GM18511 (cell line): ENCODE results near the gene CUL9.
A peak's percentile ranks its signal among the peaks of the same experiment; 100 is the strongest.

ENCODE experiments used
- ATAC-seq: cut with Tn5 transposase; IDR thresholded peaks from one replicate; pipeline ENCODE4 v1.9.1; 2021; ENCODE audit warnings: mild to moderate bottlenecking, moderate library complexity; ENCODE audit not compliant: unreplicated experiment

The CUL9 gene

DNA sequence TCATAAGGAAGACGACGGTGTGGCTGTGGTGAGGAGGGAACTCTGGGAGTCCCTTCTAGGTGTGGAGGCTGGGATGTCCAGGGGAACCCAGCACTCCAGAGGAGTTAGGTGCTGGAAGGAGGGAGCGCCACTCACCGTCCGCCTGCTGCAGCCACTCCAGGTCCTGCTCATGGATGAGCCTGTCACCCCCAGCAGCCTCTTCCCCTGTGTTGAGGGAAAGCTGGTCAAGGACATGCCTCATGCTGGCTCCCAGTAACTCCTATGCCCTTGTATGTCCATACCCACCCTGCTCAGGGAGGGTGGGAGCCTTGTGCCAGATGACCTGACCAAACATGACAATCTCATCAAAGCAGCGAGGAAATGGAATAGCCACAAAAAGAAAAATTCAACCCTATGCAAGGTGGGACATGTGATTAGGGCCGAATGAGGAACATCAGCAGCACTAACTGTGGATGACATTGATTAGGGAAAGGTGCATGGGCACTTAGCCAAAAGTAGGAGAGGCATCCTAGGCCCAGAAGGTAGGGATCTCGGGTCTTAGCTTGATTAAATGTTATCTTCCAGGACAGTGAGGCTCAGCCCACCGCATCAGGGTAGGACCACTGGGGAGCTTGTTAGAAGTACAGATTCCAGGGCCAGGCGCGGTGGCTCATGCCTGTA is 44.3 kb downstream of the CUL9 start:
- no peak for ATAC-seq

DNA sequence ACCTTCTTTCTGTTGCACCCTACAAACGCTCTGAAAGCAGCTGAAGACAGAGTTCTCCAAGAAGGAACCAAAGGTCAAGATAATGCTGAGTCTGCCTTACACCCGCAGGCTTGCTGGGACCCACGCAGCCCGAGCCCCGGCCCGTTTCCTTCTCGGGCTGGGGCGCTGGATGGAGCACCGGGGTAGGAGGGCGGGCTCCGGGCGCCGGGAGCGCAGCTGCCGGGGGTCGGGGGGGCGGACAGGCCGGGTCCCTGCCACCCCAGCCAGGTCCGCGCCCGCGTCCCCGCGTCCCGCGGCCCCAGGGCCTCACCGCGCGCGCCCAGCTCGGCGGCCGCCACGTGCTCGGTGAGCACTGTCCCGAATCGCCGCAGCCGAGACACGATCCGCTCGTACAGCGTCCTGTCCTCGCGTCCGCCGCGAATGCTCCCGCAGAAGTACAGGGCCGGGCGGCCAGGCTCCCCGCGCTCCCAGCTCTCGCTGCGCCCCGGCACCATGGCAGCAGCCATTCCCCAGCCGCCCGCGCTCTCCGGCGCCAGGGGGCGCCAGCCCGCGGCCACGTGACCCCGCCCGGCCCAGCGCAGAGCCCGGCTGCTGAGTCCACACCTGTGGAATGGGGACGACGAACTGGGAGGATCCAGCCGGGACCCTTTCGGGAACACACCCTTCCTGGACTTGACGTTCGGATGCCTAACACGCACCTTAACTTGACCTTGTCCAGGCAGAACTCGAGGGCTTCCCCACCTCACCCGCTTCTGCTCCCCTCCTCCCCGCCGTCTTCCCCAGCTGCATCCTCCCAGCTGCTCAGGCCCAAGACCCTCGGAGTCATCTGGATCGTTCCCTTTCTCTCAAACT is 47.2 kb downstream of the CUL9 start, which contains the start of gene DNPH1:
Gene DNPH1 (minus strand): TSS at position 531 of the 852 bp plus-strand sequence. CDS start 25 bp downstream, at position 506.
- ATAC-seq = peak; percentile 83

DNA sequence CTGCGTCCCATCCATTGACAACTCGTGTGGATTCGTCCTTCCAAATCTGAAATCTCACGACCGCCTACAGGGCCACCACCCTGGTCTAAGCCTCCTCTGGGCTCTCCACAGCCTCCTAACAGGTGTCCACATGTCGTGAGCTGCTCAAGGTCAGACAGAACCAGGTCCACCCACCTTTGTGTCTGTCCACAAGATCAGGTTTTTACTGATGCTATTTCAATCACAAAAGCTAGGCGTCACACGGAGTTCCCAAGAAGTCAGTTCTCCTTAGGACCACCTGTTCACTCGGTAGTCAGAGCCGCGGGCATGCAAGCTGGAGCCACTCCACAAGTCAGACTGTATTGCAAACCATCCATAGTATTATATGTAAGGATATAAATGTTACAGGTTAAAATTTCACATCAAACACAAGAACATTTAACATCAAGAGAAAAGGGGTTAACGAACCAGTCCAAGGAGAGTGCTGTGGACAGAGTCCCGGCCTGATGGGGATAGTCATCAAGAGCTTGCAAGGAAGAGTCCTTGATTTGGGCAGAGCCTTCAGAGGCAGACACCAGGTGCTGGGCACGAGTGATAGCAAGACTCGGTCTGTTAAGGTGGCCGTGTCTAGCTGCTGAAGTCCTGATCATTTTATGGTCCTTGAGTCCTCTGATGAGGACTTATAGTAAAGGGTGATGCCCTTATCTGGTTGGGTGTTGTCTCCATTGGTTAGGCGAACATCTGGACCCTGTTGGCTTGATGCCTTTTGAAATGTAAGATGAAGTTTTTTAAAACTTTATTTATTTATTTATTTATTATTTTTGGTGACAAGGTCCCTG is 48.0 kb downstream of the CUL9 start:
- no peak for ATAC-seq

DNA sequence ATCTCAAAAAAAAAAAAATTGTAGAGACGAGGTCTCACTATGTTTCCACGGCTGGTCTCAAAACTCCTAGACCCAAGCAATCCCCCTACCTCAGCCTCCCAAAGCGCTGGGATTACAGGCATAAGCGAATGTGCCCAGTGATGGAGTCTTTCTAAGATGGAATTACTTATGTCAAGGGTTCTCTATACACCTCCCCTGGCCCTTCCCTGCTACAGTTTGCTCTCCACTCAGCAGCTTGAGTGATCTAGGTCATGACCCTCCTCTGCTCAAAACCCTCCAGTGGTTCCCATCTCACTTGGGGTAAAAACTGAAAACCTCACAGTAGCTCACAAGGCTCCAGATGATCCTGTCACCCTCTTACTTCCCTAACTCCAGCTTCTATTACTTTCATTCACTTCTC is 49.1 kb downstream of the CUL9 start:
- no peak for ATAC-seq

DNA sequence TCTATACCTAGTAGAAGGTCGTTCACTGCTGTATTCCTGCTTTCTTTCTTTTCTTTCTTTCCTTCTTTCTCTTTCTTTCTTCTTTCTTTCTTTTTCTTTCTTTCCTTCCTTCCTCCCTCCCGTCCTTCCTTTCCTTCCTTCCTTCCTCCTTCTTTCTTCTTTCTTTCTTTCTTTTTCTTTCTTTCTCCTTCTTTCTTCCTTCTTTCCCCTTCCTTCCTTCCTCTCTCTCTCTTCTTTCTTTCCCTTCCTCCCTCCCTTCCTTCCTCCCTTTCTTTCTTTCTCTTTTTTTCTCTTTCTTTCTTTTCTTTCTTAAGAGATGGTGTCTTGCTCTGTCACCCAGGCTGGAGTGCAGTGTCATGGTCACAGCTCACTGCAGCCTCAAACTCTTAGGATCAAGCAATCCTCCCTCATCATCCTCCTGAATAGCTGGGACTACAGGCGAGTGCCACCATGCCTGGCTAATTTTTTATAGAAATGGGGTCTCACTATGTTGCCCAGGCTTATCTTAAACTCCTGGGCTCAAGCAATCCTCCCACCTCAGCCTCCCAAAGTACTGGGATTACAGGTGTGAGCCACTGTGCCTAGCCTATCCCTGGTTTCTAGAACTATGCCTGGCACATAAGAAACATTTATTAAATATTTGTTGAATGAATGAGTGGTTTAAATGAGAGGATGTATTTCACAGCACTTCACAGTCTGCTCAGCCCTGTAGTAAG is 49.9 kb downstream of the CUL9 start:
- ATAC-seq = no peak

DNA sequence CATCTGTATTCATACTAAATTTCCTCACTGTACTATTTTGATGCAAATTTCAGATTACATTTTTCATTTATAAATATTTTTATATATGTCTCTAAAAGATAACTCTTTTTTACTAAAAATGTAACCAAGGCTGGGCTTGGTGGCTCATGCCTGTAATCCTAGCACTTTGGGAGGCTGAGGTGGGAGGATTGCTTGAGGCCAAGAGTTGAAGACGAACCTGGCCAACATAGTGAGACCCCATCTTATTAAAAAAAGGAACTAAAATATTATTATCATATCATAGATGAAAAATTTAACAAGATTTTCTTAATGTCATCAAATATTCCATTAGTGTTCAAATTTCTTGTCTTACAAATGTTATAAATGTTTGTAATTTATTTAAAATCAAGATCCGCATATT is 53.8 kb downstream of the CUL9 start:
- no peak for ATAC-seq

DNA sequence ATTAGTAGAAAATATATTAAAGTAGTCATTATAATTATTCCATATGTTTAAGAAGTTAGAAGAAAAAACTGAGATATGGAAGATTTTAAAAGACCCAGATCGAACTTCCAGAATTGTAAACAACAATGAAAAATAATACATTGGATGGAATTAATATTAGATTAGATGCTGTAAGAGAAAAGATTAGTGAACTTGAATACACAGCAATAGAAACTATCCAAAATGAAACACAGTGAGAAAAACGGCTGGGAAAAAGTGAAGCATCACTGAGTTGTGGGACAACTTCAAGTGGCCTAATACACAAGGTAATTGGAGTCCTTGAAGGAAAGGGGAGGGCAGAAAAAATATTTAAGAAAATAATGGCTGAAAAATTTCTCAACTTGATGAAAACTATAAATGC is 57.1 kb downstream of the CUL9 start:
- no peak for ATAC-seq

DNA sequence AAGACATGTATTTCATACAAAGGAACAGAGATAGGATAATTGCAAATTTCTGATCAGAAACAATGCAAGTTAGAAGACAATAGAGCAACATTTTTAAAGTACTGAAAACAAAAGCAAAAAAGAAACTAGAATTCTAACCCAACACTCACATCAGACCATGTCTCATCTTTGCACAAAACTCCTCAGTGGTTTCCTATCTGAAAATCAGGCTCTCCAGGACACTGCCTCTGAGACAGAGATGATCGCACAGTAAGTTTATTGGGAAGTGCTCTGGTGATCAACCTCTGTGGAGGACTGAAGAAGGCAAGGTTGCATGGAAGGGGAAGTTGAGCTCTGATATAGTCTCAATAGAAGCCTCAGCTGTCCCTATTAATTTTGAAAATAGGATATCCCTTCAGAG is 59.0 kb downstream of the CUL9 start:
- no peak for ATAC-seq

DNA sequence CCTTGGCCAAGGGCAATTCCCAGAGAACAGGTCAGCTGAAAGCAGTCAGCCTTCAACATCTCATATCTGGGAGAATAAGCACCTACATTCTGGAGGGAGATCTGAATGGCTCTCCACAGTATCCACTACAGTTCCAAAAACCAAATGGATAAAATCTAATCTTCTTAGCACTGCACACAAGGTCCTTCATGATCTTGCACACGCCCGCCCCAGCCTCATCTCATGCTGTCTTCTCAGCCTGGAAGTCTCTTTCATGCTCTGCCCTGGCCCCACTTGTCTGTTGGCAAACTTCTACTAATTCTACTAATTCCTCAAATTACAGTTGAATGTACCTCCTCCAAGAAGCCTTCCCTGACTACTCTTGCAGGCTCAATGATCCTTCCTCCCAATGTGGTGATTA is 59.5 kb downstream of the CUL9 start:
- ATAC-seq = no peak

DNA sequence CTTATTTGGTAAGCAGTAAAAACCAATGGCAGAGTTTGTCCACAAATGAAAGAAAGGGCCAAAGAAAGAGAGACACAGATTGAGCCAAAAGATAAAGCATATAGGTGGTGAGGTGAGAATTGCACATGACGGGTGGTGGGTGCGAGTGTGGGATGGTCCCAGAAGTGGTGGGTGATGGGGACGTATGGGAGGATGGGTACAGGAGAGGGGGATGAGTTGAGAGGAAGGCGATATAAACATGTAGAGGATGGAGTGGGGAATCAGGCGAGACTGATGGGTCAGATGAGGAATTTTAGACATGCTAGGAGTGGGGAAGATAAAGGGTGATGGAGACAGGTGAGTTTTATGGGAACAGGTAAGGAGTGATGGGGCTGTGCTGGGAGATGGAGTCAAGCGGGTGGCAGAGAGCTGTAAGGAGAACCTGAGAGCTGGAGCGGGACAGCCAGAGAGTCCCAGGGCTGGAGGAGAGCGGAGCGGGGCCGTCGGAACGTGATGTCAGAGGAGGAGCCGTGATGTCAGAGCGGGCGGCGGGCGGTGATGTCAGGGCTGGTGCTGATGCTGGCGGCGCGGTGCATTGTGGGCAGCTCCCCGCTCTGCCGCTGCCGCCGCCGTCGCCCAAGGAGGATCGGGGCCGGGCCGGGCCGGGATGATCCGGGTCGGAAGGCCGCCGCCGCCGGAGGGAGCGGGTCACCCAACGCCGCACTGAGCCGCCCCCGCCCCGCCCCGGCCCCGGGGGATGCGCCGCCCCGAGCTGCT is 61.1 kb downstream of the CUL9 start, which contains the start of gene TTBK1:
Gene TTBK1 (plus strand): TSS at position 574 of the 756 bp plus-strand sequence. CDS start 3,180 bp downstream, outside the sequence.
- ATAC-seq = no peak

DNA sequence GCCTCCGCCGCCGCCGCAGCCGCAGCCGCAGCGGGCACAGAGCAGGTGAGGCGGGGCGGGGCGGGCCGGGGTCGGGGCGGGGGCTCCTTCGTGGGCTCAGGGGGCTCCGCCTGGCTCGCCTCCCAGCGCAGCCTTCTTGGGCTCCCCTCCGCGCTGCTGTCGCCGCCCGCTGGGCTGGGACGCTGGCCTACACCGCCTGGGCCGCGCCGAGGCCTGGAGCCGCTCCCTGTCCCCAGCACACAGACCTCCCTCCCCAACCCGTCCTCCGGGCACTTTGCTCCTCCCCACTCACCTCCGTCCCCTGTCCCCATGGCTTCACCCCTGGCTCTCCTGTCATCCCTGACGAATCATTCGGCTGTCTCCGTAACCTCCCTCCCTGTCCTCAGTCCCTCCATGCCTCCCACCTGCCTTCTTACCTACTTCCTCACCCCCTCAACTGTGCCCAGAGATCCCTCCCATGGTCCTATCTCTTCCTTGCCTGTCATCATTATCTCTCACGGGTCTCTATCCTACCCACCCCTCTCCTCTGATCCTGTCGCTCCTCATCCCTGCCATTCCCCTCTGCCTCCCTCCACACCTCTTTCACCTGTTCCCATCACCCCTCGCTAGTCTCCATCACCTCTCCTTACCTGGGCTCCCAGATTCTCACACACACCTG is 61.8 kb downstream of the CUL9 start:
- no peak for ATAC-seq

DNA sequence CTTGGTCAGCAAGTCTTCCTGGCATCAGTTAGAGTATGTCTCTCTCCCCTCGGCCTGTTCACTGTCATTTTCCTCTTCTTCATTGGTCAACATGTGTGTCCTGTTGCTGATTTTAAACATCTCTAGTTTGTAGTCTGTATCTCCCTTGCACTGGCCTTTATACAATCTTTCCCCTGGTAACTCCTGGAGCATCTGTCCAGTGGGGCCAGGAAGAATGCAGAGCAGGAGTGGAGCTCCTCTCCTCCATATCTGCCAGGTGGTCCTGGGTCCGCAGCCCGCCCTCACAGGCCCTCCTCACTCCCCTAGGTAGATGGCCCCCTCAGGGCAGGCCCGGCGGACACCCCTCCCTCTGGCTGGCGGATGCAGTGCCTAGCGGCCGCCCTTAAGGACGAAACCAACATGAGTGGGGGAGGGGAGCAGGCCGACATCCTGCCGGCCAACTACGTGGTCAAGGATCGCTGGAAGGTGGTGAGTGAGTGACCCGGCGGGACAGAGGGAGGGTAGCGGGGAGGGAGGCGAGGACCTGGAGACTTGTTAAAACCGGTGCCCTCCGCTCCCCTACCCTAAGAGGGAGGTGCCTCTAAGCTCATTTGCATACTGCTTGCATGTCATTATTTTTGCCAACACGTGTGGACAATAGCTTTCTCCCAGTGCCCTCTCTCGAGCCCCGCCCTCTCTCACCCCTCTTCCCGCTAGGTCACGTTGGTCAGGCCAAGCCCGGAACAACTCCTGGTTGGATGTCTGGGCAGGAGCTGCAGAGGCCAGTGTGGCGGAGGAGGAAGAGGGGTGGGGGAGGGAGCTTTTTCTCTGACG is 64.5 kb downstream of the CUL9 start:
- ATAC-seq = peak; percentile 49

DNA sequence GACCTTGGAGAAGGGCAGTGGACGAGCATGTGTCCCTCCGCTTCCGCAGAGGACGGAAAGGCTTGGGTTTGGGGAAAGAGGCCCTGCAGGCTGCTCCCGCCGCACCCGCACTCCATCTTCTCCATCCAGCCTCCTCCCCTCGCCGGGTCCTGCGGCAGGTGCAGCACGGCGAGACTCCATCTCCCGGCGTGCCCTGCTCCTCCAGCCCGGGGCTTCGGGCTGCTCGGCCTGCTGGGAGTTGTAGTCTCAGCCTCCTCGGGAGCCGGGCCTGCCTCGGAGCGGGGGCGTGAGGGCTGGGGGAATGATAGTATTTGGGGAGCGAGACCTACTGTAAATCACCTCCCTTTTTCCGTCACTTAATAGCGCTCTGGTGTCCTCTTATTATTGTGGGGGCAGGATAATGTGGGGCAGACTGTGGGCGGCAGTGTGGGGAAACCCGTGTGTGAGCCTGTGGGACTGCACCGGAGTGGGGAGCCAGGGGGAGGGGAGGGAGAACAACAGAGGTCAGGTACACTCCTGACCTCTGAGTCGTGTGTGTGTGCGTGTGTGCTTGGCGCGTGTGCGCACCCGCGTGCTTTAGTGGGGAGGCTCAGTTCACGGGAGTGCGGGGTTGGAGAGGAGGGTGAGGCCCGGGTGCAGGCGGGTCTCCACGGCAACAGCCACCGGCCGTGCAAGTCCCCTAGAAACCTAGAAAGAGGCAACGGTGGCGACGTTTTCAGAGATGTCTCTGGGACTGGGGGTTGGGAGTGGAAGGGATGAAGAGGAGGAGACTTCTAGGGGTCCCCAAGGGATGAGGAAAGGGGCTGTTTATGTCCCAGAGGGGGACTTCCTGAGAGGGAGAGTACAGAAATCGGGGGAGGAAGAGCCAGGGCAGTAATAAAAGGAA is 65.4 kb downstream of the CUL9 start:
- ATAC-seq = peak; percentile 94

DNA sequence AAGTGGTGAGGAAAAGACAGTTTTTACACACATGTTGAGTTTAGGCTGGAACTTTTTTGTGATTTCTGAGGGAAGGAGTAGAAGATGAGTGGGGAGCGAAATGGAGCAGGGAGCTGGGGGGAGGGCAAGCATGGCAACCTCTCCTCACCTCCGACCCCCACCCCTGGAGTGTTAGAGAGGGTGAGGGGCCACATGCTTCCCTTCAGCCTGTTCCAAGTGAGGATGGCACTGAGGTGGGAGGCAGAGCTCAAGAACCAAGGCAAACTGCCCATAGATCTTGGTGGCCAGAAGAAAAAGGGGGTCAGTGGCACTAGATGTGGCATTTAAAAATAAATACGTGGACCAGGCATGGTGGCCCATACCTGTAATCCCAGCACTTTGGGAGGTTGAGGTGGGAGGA is 66.1 kb downstream of the CUL9 start:
- ATAC-seq = no peak

DNA sequence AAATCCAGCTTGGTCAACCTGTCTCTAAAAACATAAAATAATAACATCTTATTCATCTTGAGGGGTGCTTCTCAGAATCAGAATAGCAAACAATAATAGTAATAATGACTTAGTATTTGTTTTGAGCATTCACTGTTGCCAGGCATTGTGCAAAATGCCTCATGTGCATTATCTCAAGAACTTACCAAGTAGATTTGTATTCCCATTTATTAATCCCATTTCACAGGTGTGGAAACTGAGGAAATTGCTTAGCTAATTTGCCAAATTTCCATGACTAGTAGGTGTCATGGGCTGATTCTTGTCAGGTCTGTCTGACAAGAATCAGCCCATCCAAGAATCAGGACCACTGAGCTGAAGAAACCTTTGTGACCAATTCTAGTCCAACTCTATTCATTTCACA is 66.8 kb downstream of the CUL9 start:
- ATAC-seq = no peak

DNA sequence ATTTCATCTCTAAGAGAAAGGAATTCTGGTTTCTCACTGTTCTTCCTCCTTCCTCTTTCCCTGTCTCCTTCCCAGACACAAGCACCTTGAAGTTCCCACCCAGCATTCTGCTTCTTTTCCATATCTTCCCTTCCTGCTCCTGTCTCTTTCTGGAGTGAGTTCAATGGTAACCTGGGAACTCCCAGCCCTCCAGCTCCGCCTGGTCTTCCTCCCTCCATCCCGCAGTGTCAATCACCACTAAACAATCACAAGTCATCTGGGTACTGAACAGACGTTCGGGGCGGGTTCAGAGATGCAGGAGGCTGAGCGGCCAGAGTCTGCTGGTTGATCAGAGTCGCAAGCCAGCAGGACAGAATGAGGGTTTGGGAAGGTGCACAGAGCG is 69.0 kb downstream of the CUL9 start:
- no peak for ATAC-seq

DNA sequence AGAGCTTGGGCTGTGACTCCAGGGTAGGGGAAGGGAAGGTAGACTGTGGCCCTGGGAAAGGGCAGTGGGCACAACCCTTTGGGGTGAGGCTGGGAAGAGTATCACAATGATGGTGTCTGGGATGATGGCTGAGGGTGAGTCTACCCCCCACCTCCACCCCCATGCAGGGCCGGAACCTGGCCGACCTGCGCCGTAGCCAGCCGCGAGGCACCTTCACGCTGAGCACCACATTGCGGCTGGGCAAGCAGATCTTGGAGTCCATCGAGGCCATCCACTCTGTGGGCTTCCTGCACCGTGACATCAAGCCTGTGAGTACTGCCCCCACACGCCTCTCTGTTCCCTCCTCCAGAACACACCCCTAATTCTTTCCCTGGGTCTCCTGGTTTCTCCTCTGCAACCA is 71.4 kb downstream of the CUL9 start:
- ATAC-seq = no peak
